ENCODE data around the gene SEZ6L.

The SEZ6L gene

GRCh38 chr22:26169315-26170111 lies at the start of gene SEZ6L:
SEZ6L (plus strand) TSS chr22:26169462; CDS start chr22:26169670, 208 bp downstream.
- peak within 1 kb of the TSS; percentile 30 for H3K4me3 ChIP-seq (ENCODE audit: low read depth, low read length)
- TF ChIP-seq CTCF (IDR thresholded peaks at IDR 0.05; ENCODE audit: insufficient read depth, low read length, missing control alignments) = no peak
- ChIA-PET CTCF (interaction anchor here (7.6 kb wide), 1 partner anchor 162 kb away, joined by 74 read pairs; no protein-coding TSS in a partner anchor), POLR2A (no interaction called here)
- DNase-seq (ENCODE audit: low read depth, low spot score) = no peak

GRCh38 chr22:26122920-26123468 lies 46.3 kb upstream of the SEZ6L start:
- POLR2A ChIA-PET = no interaction called here
- TF ChIP-seq CTCF (IDR thresholded peaks at IDR 0.05; ENCODE audit: insufficient read depth, low read length, missing control alignments) = no peak
- CTCF ChIA-PET = no interaction called here
- H3K4me3 ChIP-seq (ENCODE audit: low read depth, low read length) = no peak overlapping the region
- no peak for DNase-seq (ENCODE audit: low read depth, low spot score)

DNA sequence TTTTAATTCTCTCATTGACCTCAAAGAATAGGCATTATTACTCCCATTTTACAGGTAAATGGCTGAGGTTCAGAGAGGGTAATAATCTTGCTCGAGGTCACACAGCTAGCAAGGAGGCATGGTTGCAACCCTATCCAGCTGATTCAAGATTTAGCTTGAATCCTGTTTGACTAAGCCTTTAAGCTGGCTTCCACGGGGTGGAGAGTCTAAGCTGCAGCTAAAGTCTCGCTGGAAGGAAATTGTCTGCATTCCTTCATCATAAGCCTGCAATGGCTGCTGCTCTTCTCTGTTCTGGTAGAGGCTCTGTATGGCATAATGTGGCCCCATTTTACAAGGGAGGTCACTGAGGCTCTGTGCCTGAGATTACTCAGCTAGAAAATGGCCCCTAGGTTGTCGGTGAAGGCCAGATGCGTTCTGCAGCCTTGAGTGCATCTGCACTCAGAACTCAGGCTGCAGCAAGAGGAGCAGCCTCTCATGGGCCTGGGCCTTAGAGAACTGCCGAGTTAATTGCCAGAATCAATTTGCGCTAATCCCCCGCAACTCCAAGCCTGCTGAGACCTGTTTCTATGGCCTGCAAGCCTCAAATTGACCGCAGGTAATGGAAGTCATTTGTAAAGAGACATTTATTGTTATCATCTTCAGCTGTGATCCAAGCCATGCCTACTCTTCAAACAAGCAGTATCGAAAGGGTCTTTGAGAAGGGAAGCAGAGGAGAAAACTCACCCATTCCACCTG lies 44.1 kb upstream of the SEZ6L start:
- DNase-seq (ENCODE audit: low read depth, low spot score) = no peak
- ChIA-PET CTCF (no interaction called here), POLR2A (no interaction called here)
- H3K4me3 ChIP-seq (ENCODE audit: low read depth, low read length) = no peak overlapping the region
- no peak for TF ChIP-seq CTCF (IDR thresholded peaks at IDR 0.05; ENCODE audit: insufficient read depth, low read length, missing control alignments)

DNA sequence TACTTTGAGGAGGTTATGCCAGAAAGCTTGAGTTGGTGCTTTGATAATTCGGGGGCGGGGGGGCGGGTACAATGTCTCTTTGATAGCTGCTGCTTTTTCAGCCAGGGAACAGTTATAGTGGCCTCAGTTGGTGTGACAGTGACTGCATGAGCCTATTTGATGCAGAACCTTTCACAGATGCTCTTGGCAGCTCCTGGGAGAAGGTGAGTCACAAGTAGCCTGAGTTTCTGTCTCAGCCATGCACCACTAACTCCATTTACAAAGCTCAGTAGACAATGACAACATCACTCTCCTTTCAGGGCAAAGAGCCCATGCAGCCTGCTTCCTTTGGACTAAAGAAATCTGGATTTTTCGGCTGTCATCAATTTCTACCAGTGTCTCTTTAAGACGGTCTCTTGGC lies 42.1 kb upstream of the SEZ6L start:
- TF ChIP-seq CTCF (IDR thresholded peaks at IDR 0.05; ENCODE audit: insufficient read depth, low read length, missing control alignments) = no peak
- ChIA-PET CTCF (no interaction called here), POLR2A (no interaction called here)
- no peak overlapping the region for H3K4me3 ChIP-seq (ENCODE audit: low read depth, low read length)
- DNase-seq (ENCODE audit: low read depth, low spot score) = no peak

DNA sequence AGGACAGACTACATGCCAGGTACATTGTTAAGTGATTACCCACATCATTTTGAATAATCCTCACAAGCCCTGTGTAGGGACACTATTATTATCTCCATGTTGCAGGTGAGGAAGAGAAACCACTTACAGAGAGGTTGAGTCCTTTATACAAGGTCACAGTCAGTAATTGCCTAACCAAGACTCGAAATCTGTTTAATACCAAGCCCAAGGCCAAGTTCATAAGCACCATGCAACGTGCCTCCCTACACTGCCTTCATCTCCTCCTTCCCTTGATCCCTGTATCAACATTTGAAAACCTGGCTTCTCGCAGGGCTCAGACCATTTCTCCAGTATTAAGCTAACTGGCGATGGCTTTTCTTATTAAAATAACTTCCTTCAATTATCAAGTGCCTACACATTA lies 41.7 kb upstream of the SEZ6L start:
- DNase-seq (ENCODE audit: low read depth, low spot score) = no peak
- POLR2A ChIA-PET = no interaction called here
- no peak overlapping the region for H3K4me3 ChIP-seq (ENCODE audit: low read depth, low read length)
- TF ChIP-seq CTCF (IDR thresholded peaks at IDR 0.05; ENCODE audit: insufficient read depth, low read length, missing control alignments) = no peak
- CTCF ChIA-PET = no interaction called here

GRCh38 chr22:26131589-26132154 lies 37.6 kb upstream of the SEZ6L start:
- no peak overlapping the region for H3K4me3 ChIP-seq (ENCODE audit: low read depth, low read length)
- DNase-seq (ENCODE audit: low read depth, low spot score) = no peak
- ChIA-PET CTCF (no interaction called here), POLR2A (no interaction called here)
- no peak for TF ChIP-seq CTCF (IDR thresholded peaks at IDR 0.05; ENCODE audit: insufficient read depth, low read length, missing control alignments)

Data from AG04449 (cell line).